ENCODE results near the gene TSPOAP1. TPM values are rescaled to one million over a fixed set of nuclear protein-coding genes. Genes with fewer than 3 reads are reported as not detected.

The TSPOAP1 gene
- total and polyA plus RNA-seq, 10 of the 15 experiments (the other 5 are each of a cell fraction or from before 2014, with no cell fraction given): 0.58 to 16.4 (median 4.2) TPM; not detected in 1

DNA sequence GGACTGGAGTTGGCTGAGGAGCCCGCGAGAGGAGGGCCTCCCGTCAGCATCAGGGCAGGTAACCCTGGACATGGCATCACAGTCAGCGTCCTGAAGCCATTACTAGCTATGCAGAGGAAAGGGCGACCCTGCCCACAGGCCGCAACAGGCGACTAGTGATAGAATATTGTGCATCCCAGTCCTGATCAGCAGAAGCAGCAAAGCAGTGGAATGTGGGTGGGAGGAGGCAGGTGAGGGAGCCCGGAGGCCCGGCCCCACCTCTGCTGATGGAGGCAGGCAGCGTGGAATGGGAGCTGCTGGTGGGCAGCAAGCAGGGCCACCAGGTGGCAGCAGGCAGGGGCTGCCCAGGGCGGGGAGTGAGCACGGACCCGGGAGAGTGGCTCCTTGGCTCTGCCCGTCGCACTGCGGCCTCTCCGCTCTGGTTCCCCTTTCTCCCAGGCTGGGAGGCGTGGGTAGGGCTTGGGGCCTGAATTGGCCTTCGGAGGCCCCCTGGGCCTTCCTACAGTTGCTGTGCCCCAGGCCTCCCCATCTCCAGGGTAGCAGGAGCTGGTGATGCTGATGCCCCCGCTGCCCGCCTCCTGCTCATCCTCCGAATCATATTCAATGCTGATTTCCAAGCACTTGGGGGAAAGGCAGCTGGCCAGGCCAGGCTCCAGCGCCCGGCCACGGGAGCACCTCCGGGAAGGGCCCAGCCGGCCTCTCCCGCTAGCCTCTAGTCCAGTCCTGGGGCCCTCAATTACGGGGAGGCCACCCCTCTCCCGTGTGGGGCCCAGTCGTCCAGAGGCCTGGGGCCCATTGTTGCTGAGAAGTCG, 20.2 kb downstream of the TSPOAP1 start:
- FAIRE-seq: no peak
- TF ChIP-seq BMI1 (IDR thresholded peaks at IDR 0.05; ENCODE audit: borderline replicate concordance) (no peak), CBX5 (IDR thresholded peaks at IDR 0.05; ENCODE audit: low read depth) (no peak), EGR1 (IDR thresholded peaks at IDR 0.05; ENCODE audit: borderline replicate concordance in 1 of 2, low read depth in 2 of 2, low read length in 2 of 2) (no peak), NR2F1 (conservative IDR thresholded peaks at IDR 0.05) (no peak), HCFC1 (IDR thresholded peaks at IDR 0.05; ENCODE audit: low read length) (no peak), POLR2A (IDR thresholded peaks at IDR 0.05; ENCODE audit: low read depth, low read length) (0 out of 2 replicates have a peak, but pooled peaks have one; percentile 4), ZNF384 (IDR thresholded peaks at IDR 0.05; ENCODE audit: borderline replicate concordance, low read depth, low read length) (no peak), PAX5 (IDR thresholded peaks at IDR 0.05; ENCODE audit: borderline replicate concordance, low read depth, low read length) (no peak), LARP7 (IDR thresholded peaks at IDR 0.05) (no peak), BHLHE40 (IDR thresholded peaks at IDR 0.05; ENCODE audit: borderline replicate concordance in 1 of 2, low read depth in 2 of 2, low read length in 1 of 2) (no peak)
- TF ChIP-seq, protein P1, sequence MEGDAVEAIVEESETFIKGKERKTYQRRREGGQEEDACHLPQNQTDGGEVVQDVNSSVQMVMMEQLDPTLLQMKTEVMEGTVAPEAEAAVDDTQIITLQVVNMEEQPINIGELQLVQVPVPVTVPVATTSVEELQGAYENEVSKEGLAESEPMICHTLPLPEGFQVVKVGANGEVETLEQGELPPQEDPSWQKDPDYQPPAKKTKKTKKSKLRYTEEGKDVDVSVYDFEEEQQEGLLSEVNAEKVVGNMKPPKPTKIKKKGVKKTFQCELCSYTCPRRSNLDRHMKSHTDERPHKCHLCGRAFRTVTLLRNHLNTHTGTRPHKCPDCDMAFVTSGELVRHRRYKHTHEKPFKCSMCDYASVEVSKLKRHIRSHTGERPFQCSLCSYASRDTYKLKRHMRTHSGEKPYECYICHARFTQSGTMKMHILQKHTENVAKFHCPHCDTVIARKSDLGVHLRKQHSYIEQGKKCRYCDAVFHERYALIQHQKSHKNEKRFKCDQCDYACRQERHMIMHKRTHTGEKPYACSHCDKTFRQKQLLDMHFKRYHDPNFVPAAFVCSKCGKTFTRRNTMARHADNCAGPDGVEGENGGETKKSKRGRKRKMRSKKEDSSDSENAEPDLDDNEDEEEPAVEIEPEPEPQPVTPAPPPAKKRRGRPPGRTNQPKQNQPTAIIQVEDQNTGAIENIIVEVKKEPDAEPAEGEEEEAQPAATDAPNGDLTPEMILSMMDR (IDR thresholded peaks at IDR 0.05 in 2 of 3, conservative IDR thresholded peaks at IDR 0.05 in 1 of 3; ENCODE audit: control insufficient read depth in 2 of 3, extremely low read depth in 1 of 3, insufficient read depth in 1 of 3, low read depth in 3 of 3, low read length in 3 of 3): peak in 2 of 3 experiments; percentile 22 to 33; a peak in 3 of 6 replicates
- no TSS peak for BruUV-seq (replicated peaks)
- intact Hi-C loops (cut with micrococcal nuclease; ENCODE audit: unreplicated experiment): no loop called here
- no peak for DNase-seq (ENCODE audit: low read depth, low spot score)
- no peak overlapping the region for H3K4me2 ChIP-seq (ENCODE audit: control insufficient read depth, insufficient read depth)
- H3K79me2 ChIP-seq (ENCODE audit: control insufficient read depth, insufficient read depth, low read length): no peaks in the 10 kb centered on the region
- ATAC-seq: peak; percentile 50
- no peak overlapping the region for H2AFZ ChIP-seq (ENCODE audit: control insufficient read depth, low read depth, low read length)
- 68% methylated on average over 32 of the region's 32 CpGs for WGBS (ENCODE audit: insufficient coverage, insufficient replicate concordance, low lambda C conversion rate, missing lambda C conversion rate)
- in situ Hi-C loops (cut with MboI): no loop called here
- ChIA-PET POLR2A (interaction anchor here (0.6 kb wide), 1 partner anchor 36 kb away, joined by 3 read pairs; no protein-coding TSS in a partner anchor), RAD21 (ENCODE audit: unreplicated experiment) (interaction anchor here (0.5 to 1.5 kb wide), 3 partner anchors 9 to 293 kb away, joined by 3 to 4 read pairs (median 4); no protein-coding TSS in a partner anchor), SMC1A (ENCODE audit: uncharacterized antibody, unreplicated experiment) (interaction anchor here (1.4 kb wide), 1 partner anchor 36 kb away, joined by 3 read pairs; no protein-coding TSS in a partner anchor), CTCF (interaction anchor here (0.9 to 2.7 kb wide), 5 partner anchors 9 to 139 kb away, joined by 3 to 7 read pairs (median 3); partner anchors contain the start of gene RNF43)
- H4K20me1 ChIP-seq (ENCODE audit: control insufficient read depth, insufficient read depth): no peaks in the 10 kb centered on the region
- 0 out of 4 replicates have a peak, but pooled peaks cover 0 to 1% of the 10 kb centered on the region in 2 experiments for H3K36me3 ChIP-seq (ENCODE audit: control insufficient read depth in 2 of 2, insufficient read depth in 2 of 2, low read length in 1 of 2)
- H3K27ac ChIP-seq (ENCODE audit: control insufficient read depth, insufficient read depth): no peak overlapping the region
- H3K4me1 ChIP-seq (ENCODE audit: control insufficient read depth, insufficient read depth, low read length): no peaks in the 10 kb centered on the region
- no peaks in the 10 kb centered on the region for H3K9me3 ChIP-seq (replicated peaks; ENCODE audit: control insufficient read depth, insufficient read depth, low read length)
- no peaks in the 10 kb centered on the region for H3K27me3 ChIP-seq (replicated peaks in 1 of 2; ENCODE audit: control insufficient read depth in 2 of 2, insufficient read depth in 2 of 2, low read length in 1 of 2)
- no peak overlapping the region for H3K9ac ChIP-seq (ENCODE audit: control insufficient read depth, insufficient read depth, low read length)
- H3K4me3 ChIP-seq: no peak overlapping the region

Data from GM12878 (cell line).